Measurements from ENCODE around the gene FRMD4A. TPM values are rescaled to one million over a fixed set of nuclear protein-coding genes. Genes with fewer than 3 reads are reported as not detected.

Gene FRMD4A
- total and polyA plus RNA-seq, 2 experiments from 2014 or later = 5.4 to 10.3 TPM

GRCh38 chr10:13845897-13846296 lies 484.8 kb downstream of the FRMD4A start:
- Histone ChIP-seq H3K79me2 (no peaks in the 10 kb centered on the region), H3K4me1 (ENCODE audit: insufficient read depth) (no peaks in the 10 kb centered on the region), H3K4me2 (no peak overlapping the region), H4K20me1 (ENCODE audit: insufficient read depth, poor library complexity, severe bottlenecking) (no peaks in the 10 kb centered on the region), H2AFZ (no peak overlapping the region), H3K9me3 (ENCODE audit: low read depth) (no peaks in the 10 kb centered on the region), H3K9me2 (replicated peaks; ENCODE audit: insufficient read depth) (no peaks in the 10 kb centered on the region), H3K27ac (no peak overlapping the region), H3K36me3 (replicated peaks; ENCODE audit: insufficient read depth, low read depth) (no peaks in the 10 kb centered on the region), H3K27me3 (peaks cover 3% of the 10 kb centered on the region), H3K4me3 (no peak overlapping the region)
- 67% methylated on average over 4 of the region's 4 CpGs for WGBS (ENCODE audit: low lambda C conversion rate, missing lambda C conversion rate)
- DNase-seq (ENCODE audit: low spot score) = no peak
- TF ChIP-seq CTCF (IDR thresholded peaks at IDR 0.05; ENCODE audit: poor library complexity) (no peak), EZH2phosphoT487 (IDR thresholded peaks at IDR 0.05; ENCODE audit: low read depth, severe bottlenecking, unreplicated experiment) (no peak), EZH2 (IDR thresholded peaks at IDR 0.05; ENCODE audit: borderline replicate concordance) (no peak)

GRCh38 chr10:13844651-13845050 lies 486.1 kb downstream of the FRMD4A start:
- no peaks in the 10 kb centered on the region for H3K9me2 ChIP-seq (replicated peaks; ENCODE audit: insufficient read depth)
- no peaks in the 10 kb centered on the region for H3K79me2 ChIP-seq
- H2AFZ ChIP-seq = no peak overlapping the region
- H3K27me3 ChIP-seq = peaks cover 3% of the 10 kb centered on the region
- DNase-seq (ENCODE audit: low spot score) = no peak
- no peak overlapping the region for H3K4me3 ChIP-seq
- no peaks in the 10 kb centered on the region for H3K9me3 ChIP-seq (ENCODE audit: low read depth)
- H3K4me1 ChIP-seq (ENCODE audit: insufficient read depth) = no peaks in the 10 kb centered on the region
- no peak overlapping the region for H3K4me2 ChIP-seq
- TF ChIP-seq CTCF (IDR thresholded peaks at IDR 0.05; ENCODE audit: poor library complexity) = no peak
- TF ChIP-seq EZH2 (IDR thresholded peaks at IDR 0.05; ENCODE audit: borderline replicate concordance) = no peak
- no peak for TF ChIP-seq EZH2phosphoT487 (IDR thresholded peaks at IDR 0.05; ENCODE audit: low read depth, severe bottlenecking, unreplicated experiment)
- no peak overlapping the region for H3K27ac ChIP-seq
- WGBS (ENCODE audit: low lambda C conversion rate, missing lambda C conversion rate) = 84% methylated on average over 7 of the region's 7 CpGs
- no peaks in the 10 kb centered on the region for H3K36me3 ChIP-seq (replicated peaks; ENCODE audit: insufficient read depth, low read depth)
- H4K20me1 ChIP-seq (ENCODE audit: insufficient read depth, poor library complexity, severe bottlenecking) = no peaks in the 10 kb centered on the region

- Histone ChIP-seq H3K27me3 (no peaks in the 10 kb centered on the region), H3K27ac (no peak overlapping the region), H3K4me3 (no peak overlapping the region), H3K9me2 (replicated peaks; ENCODE audit: insufficient read depth) (no peaks in the 10 kb centered on the region), H3K36me3 (replicated peaks; ENCODE audit: insufficient read depth, low read depth) (no peaks in the 10 kb centered on the region), H4K20me1 (ENCODE audit: insufficient read depth, poor library complexity, severe bottlenecking) (no peaks in the 10 kb centered on the region), H3K4me1 (ENCODE audit: insufficient read depth) (no peaks in the 10 kb centered on the region), H2AFZ (no peak overlapping the region), H3K9me3 (ENCODE audit: low read depth) (no peaks in the 10 kb centered on the region), H3K4me2 (no peak overlapping the region), H3K79me2 (no peaks in the 10 kb centered on the region)
- no peak for DNase-seq (ENCODE audit: low spot score)
- 94% methylated on average over 3 of the region's 3 CpGs for WGBS (ENCODE audit: low lambda C conversion rate, missing lambda C conversion rate)
- TF ChIP-seq EZH2 (IDR thresholded peaks at IDR 0.05; ENCODE audit: borderline replicate concordance) (no peak), EZH2phosphoT487 (IDR thresholded peaks at IDR 0.05; ENCODE audit: low read depth, severe bottlenecking, unreplicated experiment) (no peak), CTCF (IDR thresholded peaks at IDR 0.05; ENCODE audit: poor library complexity) (no peak)
These were observed 488.6 kb downstream of the FRMD4A start for GRCh38 chr10:13842117-13842516.

GRCh38 chr10:13840036-13840435 lies 490.7 kb downstream of the FRMD4A start:
- H3K4me1 ChIP-seq (ENCODE audit: insufficient read depth) = no peaks in the 10 kb centered on the region
- TF ChIP-seq EZH2phosphoT487 (IDR thresholded peaks at IDR 0.05; ENCODE audit: low read depth, severe bottlenecking, unreplicated experiment) (no peak), CTCF (IDR thresholded peaks at IDR 0.05; ENCODE audit: poor library complexity) (no peak), EZH2 (IDR thresholded peaks at IDR 0.05; ENCODE audit: borderline replicate concordance) (no peak)
- H3K27me3 ChIP-seq = no peaks in the 10 kb centered on the region
- no peak overlapping the region for H3K27ac ChIP-seq
- H3K4me3 ChIP-seq = no peak overlapping the region
- no peaks in the 10 kb centered on the region for H3K36me3 ChIP-seq (replicated peaks; ENCODE audit: insufficient read depth, low read depth)
- H3K4me2 ChIP-seq = no peak overlapping the region
- no peak overlapping the region for H2AFZ ChIP-seq
- 89% methylated on average over 3 of the region's 3 CpGs for WGBS (ENCODE audit: low lambda C conversion rate, missing lambda C conversion rate)
- no peaks in the 10 kb centered on the region for H3K9me3 ChIP-seq (ENCODE audit: low read depth)
- no peaks in the 10 kb centered on the region for H3K79me2 ChIP-seq
- no peaks in the 10 kb centered on the region for H4K20me1 ChIP-seq (ENCODE audit: insufficient read depth, poor library complexity, severe bottlenecking)
- no peak for DNase-seq (ENCODE audit: low spot score)
- H3K9me2 ChIP-seq (replicated peaks; ENCODE audit: insufficient read depth) = no peaks in the 10 kb centered on the region

All from hepatocyte (in vitro differentiated cells).